ENCODE data around the gene ROBO1. TPM values are rescaled to one million over a fixed set of nuclear protein-coding genes. Genes with fewer than 3 reads are reported as not detected.

The ROBO1 gene
- total RNA-seq, 1 donor from 2014 or later = 27.1 TPM

DNA sequence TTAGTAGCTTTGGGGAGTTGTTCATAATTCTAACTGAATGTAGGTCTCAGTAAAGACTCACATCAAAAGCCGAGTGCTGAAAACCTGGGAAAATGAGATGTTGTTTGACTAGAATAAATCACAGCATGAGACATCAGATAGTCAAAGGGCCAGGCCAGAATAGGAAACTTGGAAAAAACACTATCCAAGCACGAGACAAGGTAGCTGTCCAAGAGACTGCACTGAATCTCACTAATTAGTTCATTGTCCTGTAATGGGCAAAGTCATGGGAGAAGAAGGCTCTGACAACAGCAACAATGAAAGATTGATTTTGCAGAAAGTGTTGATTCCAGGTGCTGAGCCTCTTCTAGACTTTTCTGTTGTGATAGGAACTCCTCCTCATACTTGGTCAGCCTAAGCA is 314.2 kb downstream of the ROBO1 start:
- intact Hi-C loops (cut with DNase I) = no loop called here
- ATAC-seq = no peak

DNA sequence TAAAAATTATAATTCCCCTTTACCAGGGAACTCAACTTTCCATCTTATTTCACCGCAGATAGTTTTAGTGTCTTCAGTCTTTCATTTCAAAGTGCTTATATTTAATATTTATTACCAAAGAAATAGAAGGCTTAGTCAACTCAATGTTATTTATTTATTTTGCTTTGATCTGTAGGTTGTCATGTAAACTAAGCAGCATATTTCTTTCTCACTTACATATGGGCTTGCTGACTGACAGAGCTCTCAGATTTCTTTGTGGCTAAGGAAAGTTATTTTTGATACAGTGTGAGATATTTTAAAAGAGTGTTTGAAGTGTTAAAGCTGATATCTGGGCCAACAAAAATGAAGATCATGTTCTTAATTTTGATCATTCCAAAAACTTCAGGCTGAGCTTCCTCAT is 331.4 kb downstream of the ROBO1 start:
- no peak overlapping the region for H3K27ac ChIP-seq
- DNase-seq = no peak
- H3K27me3 ChIP-seq = no peaks in the 10 kb centered on the region
- H3K36me3 ChIP-seq = no peaks in the 10 kb centered on the region
- TF ChIP-seq, protein P1, sequence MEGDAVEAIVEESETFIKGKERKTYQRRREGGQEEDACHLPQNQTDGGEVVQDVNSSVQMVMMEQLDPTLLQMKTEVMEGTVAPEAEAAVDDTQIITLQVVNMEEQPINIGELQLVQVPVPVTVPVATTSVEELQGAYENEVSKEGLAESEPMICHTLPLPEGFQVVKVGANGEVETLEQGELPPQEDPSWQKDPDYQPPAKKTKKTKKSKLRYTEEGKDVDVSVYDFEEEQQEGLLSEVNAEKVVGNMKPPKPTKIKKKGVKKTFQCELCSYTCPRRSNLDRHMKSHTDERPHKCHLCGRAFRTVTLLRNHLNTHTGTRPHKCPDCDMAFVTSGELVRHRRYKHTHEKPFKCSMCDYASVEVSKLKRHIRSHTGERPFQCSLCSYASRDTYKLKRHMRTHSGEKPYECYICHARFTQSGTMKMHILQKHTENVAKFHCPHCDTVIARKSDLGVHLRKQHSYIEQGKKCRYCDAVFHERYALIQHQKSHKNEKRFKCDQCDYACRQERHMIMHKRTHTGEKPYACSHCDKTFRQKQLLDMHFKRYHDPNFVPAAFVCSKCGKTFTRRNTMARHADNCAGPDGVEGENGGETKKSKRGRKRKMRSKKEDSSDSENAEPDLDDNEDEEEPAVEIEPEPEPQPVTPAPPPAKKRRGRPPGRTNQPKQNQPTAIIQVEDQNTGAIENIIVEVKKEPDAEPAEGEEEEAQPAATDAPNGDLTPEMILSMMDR (IDR thresholded peaks at IDR 0.05) = no peak
- no peak overlapping the region for H3K4me3 ChIP-seq
- H3K4me1 ChIP-seq = no peaks in the 10 kb centered on the region
- H3K9me3 ChIP-seq = no peaks in the 10 kb centered on the region
- no peak for ATAC-seq
- intact Hi-C loops (cut with DNase I) = no loop called here

More for the DNA sequence above, 314.2 kb downstream of the ROBO1 start:
- no peaks in the 10 kb centered on the region for H3K27me3 ChIP-seq
- no peak for DNase-seq
- H3K9me3 ChIP-seq = no peaks in the 10 kb centered on the region
- H3K4me1 ChIP-seq = no peaks in the 10 kb centered on the region
- no peaks in the 10 kb centered on the region for H3K36me3 ChIP-seq
- no peak overlapping the region for H3K27ac ChIP-seq
- TF ChIP-seq, protein P1 (IDR thresholded peaks at IDR 0.05) = no peak
- H3K4me3 ChIP-seq = no peak overlapping the region

DNA sequence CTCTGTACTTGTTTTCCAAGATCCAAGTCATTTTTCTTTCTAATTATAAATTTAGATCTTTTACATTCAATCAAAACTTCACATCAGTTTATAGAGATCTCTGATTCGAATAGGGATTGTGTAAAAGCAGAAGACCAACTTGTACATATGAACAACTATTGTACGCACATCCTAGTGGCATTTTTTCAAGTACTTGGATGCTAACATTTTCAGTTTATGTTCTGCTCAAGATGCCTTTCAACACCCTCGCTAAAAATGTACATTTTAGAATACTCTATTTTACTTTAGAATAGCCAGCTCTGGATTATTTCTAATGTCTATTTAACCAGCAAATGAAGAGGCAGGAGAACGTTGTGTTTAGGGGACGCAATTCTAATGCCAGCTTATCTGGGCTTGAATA is 340.7 kb downstream of the ROBO1 start:
- intact Hi-C loops (cut with DNase I) = no loop called here
- TF ChIP-seq, protein P1 (IDR thresholded peaks at IDR 0.05) = no peak
- no peak overlapping the region for H3K27ac ChIP-seq
- H3K36me3 ChIP-seq = no peaks in the 10 kb centered on the region
- H3K27me3 ChIP-seq = no peaks in the 10 kb centered on the region
- no peaks in the 10 kb centered on the region for H3K9me3 ChIP-seq
- DNase-seq (no peak), ATAC-seq (no peak)
- H3K4me1 ChIP-seq = peaks cover 2% of the 10 kb centered on the region
- H3K4me3 ChIP-seq = no peak overlapping the region

DNA sequence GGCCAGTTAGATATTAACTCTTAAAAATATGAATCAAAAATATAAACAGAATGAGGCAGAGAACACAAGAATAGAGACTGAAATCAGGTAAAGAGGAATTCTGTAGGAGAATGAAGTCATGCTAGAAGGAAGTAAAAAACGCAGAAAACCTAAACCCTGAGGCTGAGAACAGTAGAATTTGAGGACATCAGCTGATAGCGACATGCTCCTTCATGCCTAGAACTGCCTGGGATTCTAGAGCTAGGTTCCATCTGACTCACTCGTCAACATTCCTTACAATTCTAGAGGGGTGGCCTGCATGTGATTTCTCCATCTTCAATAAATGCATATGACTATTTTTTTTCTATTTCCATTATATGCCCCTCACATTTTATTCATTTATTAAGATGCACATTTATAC is 343.0 kb downstream of the ROBO1 start:
- intact Hi-C loops (cut with DNase I) = no loop called here
- Histone ChIP-seq H3K4me1 (peaks cover 5% of the 10 kb centered on the region), H3K36me3 (no peaks in the 10 kb centered on the region), H3K4me3 (no peak overlapping the region), H3K27ac (no peak overlapping the region), H3K9me3 (no peaks in the 10 kb centered on the region), H3K27me3 (no peaks in the 10 kb centered on the region)
- ATAC-seq = no peak
- TF ChIP-seq, protein P1 (IDR thresholded peaks at IDR 0.05) = no peak
- DNase-seq = no peak

DNA sequence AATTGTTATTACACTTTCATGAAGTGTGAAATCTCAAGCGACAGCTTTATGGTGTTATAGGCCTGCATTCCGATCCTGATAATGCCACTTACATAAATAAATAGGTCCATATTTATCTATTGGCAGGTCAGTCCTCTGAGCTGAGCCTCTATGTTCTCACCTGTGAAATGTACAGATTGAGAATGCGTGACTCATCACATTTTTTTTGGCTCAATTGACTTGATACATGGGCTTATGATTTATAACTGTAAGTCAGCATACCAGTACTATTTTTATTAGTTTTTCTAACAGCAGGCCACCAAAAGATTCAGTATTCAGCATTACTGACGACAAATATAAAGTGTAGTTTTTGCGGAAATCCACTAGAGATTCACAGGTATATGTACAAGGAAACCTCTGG is 344.4 kb downstream of the ROBO1 start:
- ATAC-seq (no peak), DNase-seq (no peak)

More for the DNA sequence above, 344.4 kb downstream of the ROBO1 start:
- Histone ChIP-seq H3K36me3 (no peaks in the 10 kb centered on the region), H3K9me3 (no peaks in the 10 kb centered on the region), H3K27me3 (no peaks in the 10 kb centered on the region), H3K4me3 (no peak overlapping the region), H3K27ac (no peak overlapping the region), H3K4me1 (peaks cover 5% of the 10 kb centered on the region)
- intact Hi-C loops (cut with DNase I) = no loop called here
- TF ChIP-seq, protein P1 (IDR thresholded peaks at IDR 0.05) = no peak

Data from upper lobe of right lung (tissue), 1 donor.